Embryonic facial prominence (tissue), 1 donor: Measurements from ENCODE around the gene ZNF408.
"Not testable (repeated sequence)": the region's sequence is repeated elsewhere in the genome, so short reads cannot be mapped to it uniquely, and the experiment has no call there.

ENCODE experiments used
- DNase-seq: peaks from one replicate; pipeline ENCODE4 v3.0.0-alpha.2; 2016; ENCODE audit errors: extremely low spot score

The ZNF408 gene

DNA sequence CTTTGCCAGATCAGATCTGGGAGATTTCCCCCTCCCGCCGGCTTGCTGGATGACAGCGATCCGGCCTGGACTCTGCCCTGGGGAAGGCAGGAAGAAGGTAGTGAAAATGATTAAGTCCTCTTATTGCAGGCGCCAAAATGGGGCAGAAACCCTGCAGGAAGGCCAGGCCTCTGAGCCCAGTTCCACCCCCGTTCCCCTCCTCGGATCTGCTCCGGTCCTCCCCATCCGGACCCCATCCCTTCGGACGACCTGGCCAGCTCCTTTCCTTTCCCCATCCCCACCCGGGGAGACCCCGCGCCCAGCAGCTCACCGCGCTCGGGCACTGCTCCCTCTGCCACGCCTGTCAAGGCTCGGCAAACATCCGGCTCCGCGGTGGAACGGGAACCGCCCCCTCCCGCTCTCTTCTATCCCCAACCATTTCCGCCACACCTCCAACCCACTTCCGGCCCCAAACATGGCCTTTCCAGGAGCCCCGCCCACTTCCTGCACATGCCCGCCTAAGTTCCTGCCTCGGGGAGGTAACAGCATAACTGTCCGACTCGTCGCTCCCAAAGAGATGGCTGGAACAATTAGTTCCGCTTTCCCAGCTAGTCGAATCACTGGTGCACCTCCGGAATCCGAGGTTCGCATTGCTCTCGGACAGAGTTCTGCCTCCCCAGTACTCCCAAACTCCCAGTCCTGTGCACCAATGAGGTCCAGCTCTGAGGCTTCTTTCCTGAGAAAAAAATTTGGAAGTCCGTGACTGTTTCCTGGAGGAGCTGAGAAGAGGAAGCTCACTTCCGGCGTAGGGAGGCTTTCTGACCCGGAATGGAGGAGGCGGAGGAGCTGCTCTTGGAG, at the start of gene ZNF408, which contains the start of gene ARHGAP1:
TSS of gene ZNF408 (plus strand) at position 791 of the 837 bp plus-strand sequence. CDS start at position 808, 17 bp downstream.
TSS of gene ARHGAP1 (minus strand) at position 379 of the 837 bp plus-strand sequence. CDS start 4,512 bp downstream, outside the sequence.
- peak; percentile 98 for DNase-seq

DNA sequence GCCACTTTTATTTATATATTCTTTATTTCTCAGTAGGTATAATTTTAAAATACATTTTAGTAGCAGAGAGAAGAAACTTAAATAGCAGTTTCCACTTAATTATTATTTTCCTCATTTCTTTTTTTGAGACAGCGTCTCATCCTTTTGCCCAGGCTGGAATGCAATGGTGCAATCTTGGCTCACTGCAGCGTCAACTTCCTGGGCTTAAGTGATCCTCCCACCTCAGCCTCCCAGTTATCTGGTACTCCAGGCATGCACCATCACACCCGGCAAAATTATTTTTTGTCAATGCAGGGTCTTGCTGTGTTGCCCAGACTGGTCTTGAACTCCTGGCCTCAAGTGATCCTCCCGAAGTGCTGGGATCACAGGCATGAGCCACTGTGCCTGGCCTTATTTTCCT, 45.2 kb upstream of the ZNF408 start:
- no peak for DNase-seq

DNA sequence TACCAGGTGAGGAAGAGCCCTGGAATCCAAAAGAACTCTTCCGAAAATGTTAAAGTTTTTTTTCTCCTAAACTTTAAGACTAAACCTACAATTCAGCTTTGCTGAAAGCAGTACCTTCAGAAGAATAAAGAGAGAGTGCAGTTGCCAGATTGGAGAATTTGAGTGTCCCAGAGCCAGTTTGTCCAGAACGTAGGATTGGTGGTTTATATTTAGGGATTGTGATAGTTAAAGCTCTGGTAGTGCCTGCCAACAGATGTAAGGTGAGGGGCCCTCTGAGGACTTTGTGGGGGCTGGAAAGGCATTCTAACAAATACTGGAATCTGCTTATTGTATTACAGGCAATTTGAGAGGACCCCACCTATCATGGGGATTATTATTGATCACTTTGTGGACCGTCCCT, 43.6 kb upstream of the ZNF408 start:
- DNase-seq: no peak

DNA sequence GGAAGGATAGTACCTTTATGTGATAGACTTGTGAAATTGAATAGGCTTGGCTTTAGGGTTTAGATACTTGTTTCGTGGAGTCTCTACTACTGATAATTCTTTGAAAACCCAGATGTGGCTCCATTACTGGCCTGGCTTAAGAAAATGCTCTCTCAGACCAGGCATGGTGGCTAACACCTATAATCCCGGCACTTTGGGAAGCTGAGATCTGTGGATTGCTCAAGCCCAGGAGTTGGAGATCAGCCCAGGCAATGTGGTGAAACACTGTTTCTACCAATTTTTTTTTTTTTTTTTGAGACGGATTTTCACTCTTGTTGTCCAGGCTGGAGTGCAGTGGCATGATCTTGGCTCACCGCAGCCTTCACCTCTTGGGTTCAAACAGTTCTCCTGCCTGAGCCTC, 42.6 kb upstream of the ZNF408 start:
- DNase-seq: no peak

DNA sequence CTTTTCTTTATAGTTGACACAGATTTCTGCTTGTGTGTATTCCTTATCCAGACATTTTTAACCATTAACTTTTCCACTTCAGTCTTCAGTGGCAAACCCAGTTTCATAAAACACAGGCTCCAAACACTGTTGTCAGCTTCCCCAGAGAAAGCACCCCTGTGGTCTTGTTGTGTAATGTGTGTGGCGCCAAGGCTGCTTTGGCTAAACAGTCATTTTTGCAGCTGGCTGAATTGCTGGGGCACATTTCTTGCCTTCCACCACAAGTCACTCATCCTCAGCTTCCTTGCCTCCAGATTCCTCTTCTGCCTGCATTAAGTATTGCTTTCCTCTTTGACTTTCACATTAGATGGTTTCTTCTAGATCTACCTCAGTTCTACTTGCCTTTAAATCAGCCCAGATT, 40.9 kb upstream of the ZNF408 start:
- no peak for DNase-seq

DNA sequence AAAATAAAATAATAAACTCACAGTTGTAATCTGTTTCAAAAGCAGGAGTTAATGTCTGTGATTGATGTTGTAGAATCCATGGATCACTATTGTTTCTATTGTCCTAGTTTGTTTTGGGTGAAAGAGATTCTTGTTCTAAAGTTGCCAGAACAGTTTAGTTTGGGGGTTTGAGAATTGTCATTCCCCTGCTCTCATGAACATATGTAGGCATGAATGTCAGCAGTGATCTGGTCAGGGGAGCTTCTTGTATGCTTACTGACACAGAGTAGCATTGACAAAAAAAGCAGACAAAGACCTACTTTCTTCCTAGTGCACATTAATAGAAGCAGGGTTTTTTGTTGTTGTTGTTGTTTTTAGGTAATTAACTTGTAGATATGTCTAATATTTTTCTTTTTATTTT, 39.0 kb upstream of the ZNF408 start:
- no peak for DNase-seq

DNA sequence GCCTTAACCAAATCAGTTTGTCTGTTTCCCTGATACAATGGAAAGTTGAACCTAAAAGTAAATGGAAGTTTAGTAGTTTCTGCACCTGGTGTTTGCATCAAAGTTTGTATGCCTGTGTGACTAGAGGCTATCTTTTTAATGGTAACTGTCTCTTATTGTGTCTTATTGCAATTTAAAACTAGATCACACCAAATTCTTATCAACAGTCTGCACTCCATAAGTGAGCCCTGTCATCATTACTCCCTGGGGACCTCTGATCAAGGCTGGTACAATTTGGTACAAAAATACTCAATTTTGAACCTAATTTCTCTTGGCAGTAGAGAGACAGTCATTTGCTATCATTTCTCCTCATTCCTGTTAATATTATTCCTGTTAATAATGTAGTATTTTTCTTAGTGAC, 38.5 kb upstream of the ZNF408 start:
- no peak for DNase-seq

DNA sequence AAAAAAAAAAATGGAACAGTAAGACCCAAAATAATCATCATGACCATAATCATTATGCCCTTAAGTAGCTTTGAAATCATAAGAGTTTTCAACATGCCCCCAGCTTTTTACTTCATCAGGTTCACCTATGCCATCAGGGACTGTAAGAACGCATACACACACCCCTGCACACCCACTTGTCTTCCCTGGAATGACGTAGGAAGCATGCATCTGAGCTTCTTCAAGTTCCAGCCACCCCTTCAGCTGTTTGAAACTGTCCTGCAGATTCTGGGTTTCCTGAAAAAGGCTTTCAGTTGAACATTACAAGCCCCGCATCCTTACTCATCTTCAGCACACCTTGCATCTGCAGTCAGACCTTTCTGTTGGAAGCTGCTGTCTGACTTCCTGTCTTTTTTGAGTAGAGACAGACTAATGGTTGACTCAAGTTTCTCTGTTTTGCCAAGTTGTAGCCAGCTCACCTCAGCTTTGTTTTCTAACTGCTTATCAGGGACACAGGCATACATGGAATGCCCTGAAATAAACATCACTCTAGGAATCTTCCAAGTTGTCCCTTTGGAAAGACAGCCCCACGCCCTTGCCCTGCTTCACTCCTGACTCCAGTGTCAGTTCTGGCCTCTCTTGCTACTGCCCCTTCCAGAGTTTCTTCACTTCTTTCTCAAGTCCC, 37.4 kb upstream of the ZNF408 start:
- DNase-seq: no peak

DNA sequence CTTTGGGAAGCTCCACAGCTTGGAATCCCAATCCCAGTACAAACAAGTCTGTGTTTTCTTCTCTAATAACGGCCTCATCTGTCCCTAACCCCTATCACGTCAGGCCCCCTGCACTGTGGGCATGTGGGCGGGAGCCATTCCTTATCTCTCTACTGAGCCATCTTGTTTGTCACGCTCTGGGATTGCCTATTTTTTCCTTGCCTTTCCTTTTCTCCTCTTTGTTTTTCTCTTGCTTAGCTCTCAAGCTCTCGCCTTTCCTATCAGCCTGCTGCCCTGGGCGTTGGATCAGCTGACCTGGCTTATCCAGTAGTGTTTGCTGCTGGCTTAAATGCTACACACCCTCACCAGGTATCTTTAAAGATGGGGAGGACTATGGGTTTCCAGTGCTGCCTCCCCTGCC, 36.2 kb upstream of the ZNF408 start:
- no peak for DNase-seq

DNA sequence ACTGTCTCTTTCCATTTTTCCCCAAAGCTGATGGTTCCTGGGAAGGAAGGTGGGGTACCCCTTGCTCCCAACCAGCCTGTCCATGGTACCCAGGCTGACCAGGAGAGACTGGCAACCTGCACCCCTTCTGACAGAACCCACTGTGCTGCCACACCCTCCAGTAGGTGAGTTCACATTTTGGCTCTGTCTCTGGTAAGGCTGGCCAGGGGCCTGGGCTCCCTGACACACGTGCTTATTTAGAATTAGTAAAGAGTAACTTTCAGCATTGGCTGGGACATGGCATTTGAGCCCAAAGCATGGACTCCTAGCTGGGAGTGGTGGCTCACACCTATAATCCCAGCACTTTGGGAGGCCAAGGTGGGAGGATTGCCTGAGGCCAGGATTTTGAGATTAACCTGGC, 35.5 kb upstream of the ZNF408 start:
- DNase-seq: no peak

DNA sequence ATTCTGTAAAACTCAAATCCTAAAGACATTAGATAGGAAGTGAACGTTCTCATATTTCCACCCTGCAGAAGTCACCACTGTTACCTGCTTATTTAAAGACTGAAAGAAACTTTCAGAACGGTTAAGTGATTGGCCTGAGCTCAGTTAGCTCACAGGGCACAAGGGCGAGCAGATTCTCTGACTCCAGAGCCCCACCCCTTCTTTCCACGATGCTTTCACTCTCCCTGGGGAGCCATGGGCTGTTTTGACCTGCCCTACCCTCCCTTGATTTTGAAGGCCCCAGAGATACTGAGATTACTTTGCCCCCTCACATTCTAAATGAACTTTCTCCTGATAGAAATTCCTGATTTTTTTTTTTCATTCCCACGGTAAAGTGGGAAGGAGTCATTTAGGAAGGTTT, 34.3 kb upstream of the ZNF408 start:
- no peak for DNase-seq

DNA sequence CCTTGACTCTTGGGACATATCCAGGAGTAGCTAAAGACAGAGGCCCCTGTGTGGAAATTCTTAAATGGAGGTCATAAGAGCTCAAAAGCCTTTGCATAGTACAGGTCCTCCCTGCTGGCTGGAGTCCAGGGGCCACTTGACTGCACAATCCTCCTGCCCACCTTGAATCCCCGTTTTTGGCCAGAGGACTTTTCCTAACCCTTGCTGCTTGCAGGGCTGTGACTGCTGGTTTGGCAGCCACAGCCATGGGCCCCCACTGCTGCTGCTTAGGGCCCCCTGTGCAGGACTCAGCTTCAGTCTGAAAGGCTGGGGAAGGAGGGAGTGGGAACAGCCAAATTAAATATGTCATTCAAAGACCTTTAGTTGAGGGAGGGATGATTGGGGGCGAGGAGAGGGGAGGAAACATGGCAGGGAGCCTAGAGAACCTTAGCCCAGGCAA, 33.8 kb upstream of the ZNF408 start:
- no peak for DNase-seq

DNA sequence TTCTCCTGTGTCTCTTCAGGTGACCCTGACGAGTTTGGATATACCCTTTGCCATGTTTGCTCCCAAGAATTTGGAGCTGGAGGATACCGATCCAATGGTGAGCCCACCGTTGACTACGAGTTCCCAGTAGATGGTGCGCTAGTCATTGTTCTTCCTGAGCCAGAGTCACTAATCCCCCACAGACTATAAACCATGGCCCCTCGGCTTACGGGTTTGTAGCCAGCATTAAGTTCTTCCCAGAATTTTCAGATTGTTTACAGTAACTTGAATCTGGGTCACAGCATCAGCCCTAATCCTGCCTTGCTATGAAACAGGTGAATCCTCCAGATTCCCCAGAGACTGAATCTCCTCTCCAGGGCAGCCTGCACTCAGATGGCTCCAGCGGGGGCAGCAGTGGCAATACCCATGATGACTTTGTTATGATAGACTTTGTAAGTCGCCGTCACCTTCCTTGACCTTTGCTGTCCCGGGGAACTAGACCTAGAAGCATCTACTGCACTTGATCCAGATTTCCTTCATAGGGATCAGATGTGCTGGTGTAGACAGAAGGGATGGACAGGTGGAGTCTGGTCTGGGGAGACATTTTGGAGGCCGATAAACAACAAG, 32.2 kb upstream of the ZNF408 start:
- no peak for DNase-seq

DNA sequence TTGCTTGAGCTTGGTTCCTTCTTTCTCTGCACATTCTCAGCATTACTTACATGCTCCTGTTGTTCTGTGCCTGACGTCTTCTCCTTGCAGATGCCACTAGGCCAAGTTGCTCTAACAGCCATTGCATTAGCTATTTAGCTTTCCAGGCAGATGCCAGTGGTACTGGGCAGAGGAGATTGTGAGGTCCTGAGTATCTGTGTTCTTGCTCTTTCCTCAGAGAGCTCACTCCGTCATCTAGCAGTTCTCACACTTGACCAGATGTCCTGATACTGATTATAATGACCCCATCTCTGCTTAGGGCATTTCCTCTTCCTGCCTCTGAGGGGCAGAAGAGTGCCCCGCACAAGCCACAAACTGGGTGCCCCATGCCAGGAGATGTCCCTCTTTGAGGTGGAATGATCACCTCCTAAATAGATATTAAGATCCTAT, 31.1 kb upstream of the ZNF408 start:
- no peak for DNase-seq

DNA sequence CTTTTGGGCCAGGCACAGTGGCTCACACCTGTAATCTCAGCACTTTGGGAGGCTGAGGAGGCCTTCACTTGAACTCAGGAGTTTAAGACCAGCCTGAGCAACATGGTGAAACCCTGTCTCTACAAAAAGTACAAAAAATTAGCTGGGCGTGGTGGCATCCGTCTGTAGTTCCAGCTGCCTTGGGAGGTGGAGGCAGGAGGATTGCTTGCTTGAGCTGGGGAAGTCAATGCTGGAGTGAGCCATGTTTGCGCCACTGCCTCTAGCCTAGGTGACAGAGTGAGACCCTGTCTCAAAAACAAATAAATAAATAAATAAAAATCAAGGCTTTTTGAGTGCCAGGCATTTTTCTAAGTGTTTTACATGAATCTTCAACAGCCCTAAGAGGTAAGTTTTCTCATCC, 30.3 kb upstream of the ZNF408 start:
- DNase-seq: not testable (repeated sequence)

DNA sequence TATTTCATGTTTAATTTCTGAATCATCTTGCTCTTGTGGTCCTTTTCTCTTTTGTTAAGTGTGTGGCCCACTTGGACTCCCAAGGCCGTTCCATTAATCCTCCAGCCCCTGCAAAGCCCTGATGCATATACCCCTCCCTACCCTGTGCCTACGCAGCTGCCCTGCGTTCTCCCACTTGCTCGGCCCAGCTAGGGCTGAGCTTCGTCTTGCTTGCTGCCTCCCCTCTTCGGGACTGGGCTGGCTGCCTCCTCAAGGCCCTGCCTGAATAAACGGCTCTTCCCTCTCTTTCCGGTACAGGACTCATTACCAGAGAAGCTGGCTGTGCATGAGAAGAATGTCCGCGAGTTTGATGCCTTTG, 28.9 kb upstream of the ZNF408 start:
- no peak for DNase-seq

DNA sequence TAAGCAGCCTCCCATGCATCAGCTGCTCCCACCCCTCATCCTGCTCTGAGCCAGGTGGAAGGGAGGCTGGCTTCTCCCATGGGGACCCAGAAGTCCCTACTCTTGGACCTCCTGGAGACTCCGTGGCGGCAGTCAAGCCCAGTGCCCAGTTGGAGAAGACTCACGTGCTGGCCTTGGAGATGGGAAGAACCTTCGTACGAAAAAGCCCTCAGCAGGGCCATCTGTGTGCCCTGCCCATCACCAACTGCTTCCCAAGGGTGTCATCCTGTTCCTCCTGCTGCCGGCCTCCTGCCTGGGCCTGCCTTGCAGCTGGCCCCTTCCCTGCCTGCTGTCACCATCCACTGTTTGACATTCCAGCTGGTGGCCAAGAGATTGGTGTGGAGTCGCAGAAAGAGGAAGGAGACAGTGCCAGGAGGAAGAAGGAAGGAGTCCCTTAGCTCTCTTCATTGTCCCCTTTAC, 28.4 kb upstream of the ZNF408 start:
- DNase-seq: no peak

DNA sequence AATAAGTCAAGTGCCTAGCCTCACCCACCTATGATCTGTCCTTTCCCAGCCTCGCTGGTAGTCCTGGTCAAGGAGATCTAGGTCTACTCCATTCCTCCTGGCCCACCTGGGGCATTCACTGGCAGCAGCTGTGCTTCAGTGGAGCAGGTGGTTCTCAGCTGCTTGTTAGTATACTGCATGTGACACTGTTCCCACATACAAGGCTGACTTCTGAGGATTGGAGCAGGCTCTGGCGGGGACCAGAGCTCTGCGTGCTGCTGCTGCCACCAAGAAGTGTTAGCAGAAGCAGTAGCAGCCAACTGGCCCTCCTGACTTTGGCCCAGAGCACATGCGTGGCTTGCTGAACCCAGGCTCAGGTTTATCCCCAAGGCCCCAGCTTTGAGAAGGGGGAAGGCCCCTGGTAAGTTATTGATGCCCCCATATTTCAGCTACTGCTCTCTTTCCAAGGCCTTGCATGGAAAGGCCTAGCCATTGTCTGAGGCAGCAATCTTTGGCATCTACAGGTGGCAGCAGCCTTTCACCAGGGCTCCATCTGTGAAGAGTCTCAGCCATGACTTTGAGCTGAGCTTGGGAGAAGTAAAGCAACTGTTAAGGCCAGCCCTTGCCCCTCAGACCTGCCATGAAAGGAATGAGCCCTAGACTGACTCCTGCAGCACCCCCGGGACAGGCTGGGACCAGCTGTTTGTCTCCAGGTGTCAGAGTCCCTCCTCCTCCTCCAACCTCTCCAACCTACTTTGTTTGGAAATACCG, 26.9 kb upstream of the ZNF408 start:
- no peak for DNase-seq

DNA sequence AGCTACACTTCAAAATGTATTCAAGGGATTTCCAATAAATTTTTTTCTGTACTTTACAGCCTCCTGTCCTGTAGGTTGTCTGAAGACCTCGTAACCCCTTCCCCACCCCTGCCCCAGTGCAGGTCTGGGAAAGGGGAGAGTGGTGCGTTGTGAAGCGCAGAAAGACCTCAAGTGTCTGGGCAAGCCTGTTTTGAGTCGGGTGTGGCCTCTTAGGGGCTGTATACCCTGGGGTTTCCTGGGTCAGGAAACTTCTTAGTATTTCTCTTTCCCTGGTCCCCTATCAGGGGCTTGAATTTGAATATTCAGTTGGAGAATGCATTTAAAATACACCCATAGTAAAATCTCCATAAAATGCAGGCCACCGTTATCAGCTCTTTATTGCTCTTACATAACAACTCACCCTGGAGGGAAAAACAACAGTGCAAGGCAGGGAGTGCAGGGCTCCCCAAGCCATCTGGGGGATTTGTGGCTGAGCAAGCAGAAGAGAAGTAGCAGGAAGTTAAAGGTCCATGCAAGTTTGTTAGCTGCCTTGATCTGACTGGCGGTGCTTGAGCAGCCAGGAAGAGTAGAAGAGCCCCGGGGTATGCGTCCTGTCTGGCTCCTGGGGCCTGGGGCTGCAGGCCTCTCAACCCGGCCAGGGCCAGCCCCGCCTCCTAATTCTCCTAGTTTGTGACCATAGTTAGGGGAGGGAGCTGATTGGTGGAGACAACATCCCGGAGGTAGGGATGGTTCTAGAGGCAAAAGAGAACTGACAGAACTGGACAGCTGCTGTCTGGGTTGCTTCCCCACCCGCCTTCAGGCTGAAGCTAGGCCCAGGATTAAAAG, 26.2 kb upstream of the ZNF408 start:
- no peak for DNase-seq

DNA sequence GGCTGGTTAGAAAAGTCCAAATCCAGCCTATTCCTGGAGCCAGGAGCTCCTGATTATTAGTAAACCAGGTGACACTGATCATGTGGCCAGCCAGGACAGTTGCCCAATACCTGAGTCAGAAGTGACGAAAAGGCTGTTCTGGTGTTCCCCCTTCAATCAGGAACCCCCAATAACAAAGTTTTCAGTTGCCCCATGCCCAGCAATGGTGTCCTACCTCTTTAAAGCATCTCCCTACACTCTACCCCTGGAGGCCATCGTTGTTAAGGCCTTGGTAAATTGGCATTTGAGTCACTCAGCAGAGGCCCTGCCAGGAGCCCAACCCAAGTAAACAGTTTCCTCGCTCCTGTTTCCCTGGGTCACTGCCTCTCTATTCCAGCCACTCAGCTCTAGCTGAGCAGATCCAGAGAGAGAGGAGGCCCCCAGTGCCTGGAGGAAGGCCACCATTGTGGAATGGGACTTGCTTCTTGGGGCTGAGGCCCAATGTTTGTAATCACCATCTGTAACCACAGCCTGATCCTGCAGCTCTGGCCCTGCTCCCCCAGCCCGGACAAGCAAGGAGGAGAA, 25.5 kb upstream of the ZNF408 start:
- DNase-seq: no peak

DNA sequence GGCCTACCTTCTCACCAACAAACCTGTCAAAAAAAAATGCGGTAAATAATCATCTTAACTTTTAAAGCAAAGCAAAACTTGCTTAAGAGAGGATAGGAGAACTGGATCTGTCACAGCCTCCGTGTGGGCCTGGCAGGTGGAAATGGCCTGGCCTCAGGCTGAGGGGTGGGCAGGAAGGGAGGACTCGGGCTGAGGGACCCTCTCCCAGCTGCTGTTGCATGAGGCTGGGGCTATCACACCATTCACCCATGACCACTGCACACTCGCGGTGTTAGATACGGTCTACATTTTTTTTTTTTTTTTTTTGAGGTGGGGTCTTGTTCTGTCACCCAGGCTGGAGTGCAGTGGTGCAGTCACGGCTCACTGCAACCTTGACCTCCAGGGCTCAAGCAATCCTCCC, 24.9 kb upstream of the ZNF408 start:
- no peak for DNase-seq
